PC-9 (cell line): Measurements from ENCODE around the gene ZMYM4. TPM values are rescaled to one million over a fixed set of nuclear protein-coding genes. Genes with fewer than 3 reads are reported as not detected.

Experiments used
- BruUV-seq: library from RNA; stranded (reverse); fragments of 400-500 nt; replicated peaks from 2 replicates; lab custom pipeline; 2021; lab: Mats Ljungman, UMichigan
- CTCF ChIA-PET: fragments of 300-600 bp; sonication (Branson Sonifier 250); formaldehyde crosslinking; loops from one replicate; lab custom pipeline; 2022; ENCODE audit warnings: antibody characterized with exemption; lab: Charles Lee
- POLR2A ChIA-PET: fragments of 300-600 bp; sonication (Branson Sonifier 250); formaldehyde crosslinking; loops from one replicate; lab custom pipeline; 2022; ENCODE audit warnings: antibody characterized with exemption; ENCODE audit not compliant: unreplicated experiment; lab: Charles Lee
- DNase-seq, 2 experiments: peaks; one replicate each; pipeline versions ENCODE4 v3.0.0 to v3.0.0-alpha.2; 2015 to 2022; ENCODE audit warnings: mixed read lengths in 1 of 2
- H2AFZ ChIP-seq: fragments of 200-600 bp; sonication (generic); 2 replicates; pipeline ENCODE4 v1.8.1; 2017; ENCODE audit warnings: antibody characterized with exemption
- H3F3A ChIP-seq: fragments of 200-600 bp; sonication (generic); 2 replicates; pipeline ENCODE4 v1.8.1; 2017; ENCODE audit warnings: antibody characterized with exemption, mild to moderate bottlenecking, low read depth; ENCODE audit not compliant: insufficient read depth
- H3K27ac ChIP-seq: fragments of 200-600 bp; sonication (generic); 2 replicates; pipeline ENCODE4 v1.6.1; 2016; ENCODE audit warnings: mixed run types
- H3K27me3 ChIP-seq: fragments of 200-600 bp; sonication (generic); 2 replicates; pipeline ENCODE4 v1.6.1; 2016; ENCODE audit warnings: low read depth, mixed run types; ENCODE audit not compliant: insufficient read depth
- H3K36me3 ChIP-seq: fragments of 200-600 bp; sonication (generic); 2 replicates; pipeline ENCODE4 v1.6.1; 2016; ENCODE audit warnings: low read depth, mixed run types
- H3K4me1 ChIP-seq: fragments of 200-600 bp; sonication (generic); replicated peaks from 2 replicates; pipeline ENCODE4 v1.6.1; 2016; ENCODE audit warnings: mixed run types; ENCODE audit not compliant: insufficient read depth
- H3K4me2 ChIP-seq: fragments of 200-600 bp; sonication (generic); 2 replicates; pipeline ENCODE4 v1.6.1; 2017; ENCODE audit warnings: mixed run types
- H3K4me3 ChIP-seq: fragments of 200-600 bp; sonication (generic); 2 replicates; pipeline ENCODE4 v1.6.1; 2016; ENCODE audit warnings: mixed run types
- H3K79me2 ChIP-seq: fragments of 200-600 bp; sonication (generic); 2 replicates; pipeline ENCODE4 v1.6.1; 2017; ENCODE audit warnings: low read depth, mixed run types
- H3K9me2 ChIP-seq: fragments of 200-600 bp; sonication (generic); 2 replicates; pipeline ENCODE4 v1.8.1; 2017; ENCODE audit warnings: mild to moderate bottlenecking; ENCODE audit not compliant: insufficient read depth
- H3K9me3 ChIP-seq: fragments of 200-600 bp; sonication (generic); 2 replicates; pipeline ENCODE4 v1.8.1; 2016; ENCODE audit warnings: low read depth; ENCODE audit not compliant: insufficient read depth
- H4K20me1 ChIP-seq: fragments of 200-600 bp; sonication (generic); 2 replicates; pipeline ENCODE4 v1.8.1; 2017; ENCODE audit not compliant: insufficient read depth
- EZH2 ChIP-seq: fragments of 200-600 bp; sonication (generic); IDR thresholded peaks from 2 replicates; pipeline ENCODE4 v1.8.0; 2017; ENCODE audit warnings: antibody characterized with exemption, low read depth
- intact Hi-C: fragments of 100-400 bp; cut with micrococcal nuclease; formaldehyde crosslinking; loops from one replicate; pipeline ENCODE4 v1.10.0; 2022; ENCODE audit not compliant: unreplicated experiment
- total RNA-seq: library from RNA; stranded (reverse); gene quantifications from 2 replicates; pipeline ENCODE4 v1.2.3, GENCODE V29; 2021
- TF ChIP-seq, protein P1 (sequence below): fragments of 200-600 bp; sonication (generic); conservative IDR thresholded peaks from 2 replicates; pipeline ENCODE4 v1.6.1; 2017; ENCODE audit warnings: mixed run types, antibody characterized with exemption, mild to moderate bottlenecking, moderate library complexity

The ZMYM4 gene
- total RNA-seq, 1 experiment from 2014 or later, result 84.4 TPM

DNA sequence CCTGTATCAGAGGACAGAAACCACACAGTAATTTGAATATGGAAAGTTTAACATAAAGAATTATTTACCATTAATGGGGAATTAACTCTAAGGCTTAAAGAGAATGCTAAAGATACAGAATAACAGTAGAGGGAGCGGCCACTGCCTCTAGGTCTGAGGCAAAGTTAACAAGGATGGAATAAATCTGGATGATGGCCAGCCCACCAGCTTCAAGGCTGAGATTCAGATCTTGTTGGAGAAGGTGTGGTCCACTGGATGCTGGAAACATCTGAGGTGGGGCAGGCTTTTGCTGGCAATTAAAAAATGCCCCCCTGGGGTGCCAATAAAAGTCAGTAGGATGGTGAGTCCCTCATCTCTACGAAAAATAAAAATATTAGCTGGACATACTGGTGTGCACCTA lies 29.4 kb downstream of the ZMYM4 start:
- CTCF ChIA-PET, result no interaction called here

DNA sequence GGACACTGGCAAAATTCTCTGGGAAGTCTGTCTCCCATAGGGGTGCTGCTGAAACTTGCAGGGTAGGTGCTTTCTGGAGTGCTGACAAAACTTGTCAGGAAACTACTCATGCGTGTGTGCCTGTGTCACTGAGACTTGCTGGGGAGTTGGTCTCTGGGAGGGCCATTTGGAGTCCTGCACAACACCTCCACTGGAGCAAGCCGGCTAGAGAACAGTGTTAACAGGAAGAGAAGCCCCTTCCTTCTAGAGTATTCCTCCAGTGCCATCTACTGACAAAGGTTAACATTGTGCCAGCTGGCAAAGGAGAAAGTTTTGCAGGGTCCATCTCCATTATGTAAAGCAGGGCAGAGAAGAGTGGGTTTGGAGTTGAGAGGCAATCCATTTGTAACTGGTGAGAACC lies 30.0 kb downstream of the ZMYM4 start:
- Histone ChIP-seq H3K79me2 (peaks cover 9% of the 10 kb centered on the region; the same call in 1 of the 2 replicates), H3K36me3 (peaks cover 5% of the 10 kb centered on the region; the same call in 1 of the 2 replicates), H3F3A (peaks cover 3% of the 10 kb centered on the region; the same call in 1 of the 2 replicates), H3K27ac (no peak overlapping the region), H3K4me3 (no peak overlapping the region), H3K4me1 (no peaks in the 10 kb centered on the region), H3K4me2 (no peak overlapping the region), H3K9me3 (no peaks in the 10 kb centered on the region), H2AFZ (no peak overlapping the region), H3K9me2 (no peaks in the 10 kb centered on the region), H3K27me3 (no peaks in the 10 kb centered on the region), H4K20me1 (peaks cover 10% of the 10 kb centered on the region)
- intact Hi-C loops, result loop anchor here (1.0 kb wide), 1 partner anchor 96 kb away; no protein-coding TSS in a partner anchor
- BruUV-seq, result no TSS peak
- ChIA-PET CTCF (interaction anchor here (0.7 kb wide), 1 partner anchor 96 kb away, joined by 5 read pairs; no protein-coding TSS in a partner anchor), POLR2A (interaction anchor here (0.5 kb wide), 1 partner anchor 41 kb away, joined by 3 read pairs; no protein-coding TSS in a partner anchor)
- TF ChIP-seq EZH2, result no peak
- TF ChIP-seq, protein P1, sequence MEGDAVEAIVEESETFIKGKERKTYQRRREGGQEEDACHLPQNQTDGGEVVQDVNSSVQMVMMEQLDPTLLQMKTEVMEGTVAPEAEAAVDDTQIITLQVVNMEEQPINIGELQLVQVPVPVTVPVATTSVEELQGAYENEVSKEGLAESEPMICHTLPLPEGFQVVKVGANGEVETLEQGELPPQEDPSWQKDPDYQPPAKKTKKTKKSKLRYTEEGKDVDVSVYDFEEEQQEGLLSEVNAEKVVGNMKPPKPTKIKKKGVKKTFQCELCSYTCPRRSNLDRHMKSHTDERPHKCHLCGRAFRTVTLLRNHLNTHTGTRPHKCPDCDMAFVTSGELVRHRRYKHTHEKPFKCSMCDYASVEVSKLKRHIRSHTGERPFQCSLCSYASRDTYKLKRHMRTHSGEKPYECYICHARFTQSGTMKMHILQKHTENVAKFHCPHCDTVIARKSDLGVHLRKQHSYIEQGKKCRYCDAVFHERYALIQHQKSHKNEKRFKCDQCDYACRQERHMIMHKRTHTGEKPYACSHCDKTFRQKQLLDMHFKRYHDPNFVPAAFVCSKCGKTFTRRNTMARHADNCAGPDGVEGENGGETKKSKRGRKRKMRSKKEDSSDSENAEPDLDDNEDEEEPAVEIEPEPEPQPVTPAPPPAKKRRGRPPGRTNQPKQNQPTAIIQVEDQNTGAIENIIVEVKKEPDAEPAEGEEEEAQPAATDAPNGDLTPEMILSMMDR, result peak; percentile 52; the same call in 1 of the 2 replicates
- no peak for DNase-seq

More for the DNA sequence above, 29.4 kb downstream of the ZMYM4 start:
- no peak for DNase-seq
- Histone ChIP-seq H3K4me3 (no peak overlapping the region), H3K9me2 (no peaks in the 10 kb centered on the region), H3K79me2 (peaks cover 6% of the 10 kb centered on the region; the same call in 1 of the 2 replicates), H3K27me3 (no peaks in the 10 kb centered on the region), H3F3A (peaks cover 3% of the 10 kb centered on the region; the same call in 1 of the 2 replicates), H3K4me2 (no peak overlapping the region), H3K4me1 (no peaks in the 10 kb centered on the region), H3K27ac (no peak overlapping the region), H3K9me3 (no peaks in the 10 kb centered on the region), H4K20me1 (peaks cover 6% of the 10 kb centered on the region), H2AFZ (no peak overlapping the region), H3K36me3 (peaks cover 8% of the 10 kb centered on the region; the same call in 1 of the 2 replicates)
- no TSS peak for BruUV-seq
- POLR2A ChIA-PET, result no interaction called here
- intact Hi-C loops, result loop anchor here (1.0 kb wide), 1 partner anchor 96 kb away; no protein-coding TSS in a partner anchor
- TF ChIP-seq, protein P1, result no peak
- no peak for TF ChIP-seq EZH2

DNA sequence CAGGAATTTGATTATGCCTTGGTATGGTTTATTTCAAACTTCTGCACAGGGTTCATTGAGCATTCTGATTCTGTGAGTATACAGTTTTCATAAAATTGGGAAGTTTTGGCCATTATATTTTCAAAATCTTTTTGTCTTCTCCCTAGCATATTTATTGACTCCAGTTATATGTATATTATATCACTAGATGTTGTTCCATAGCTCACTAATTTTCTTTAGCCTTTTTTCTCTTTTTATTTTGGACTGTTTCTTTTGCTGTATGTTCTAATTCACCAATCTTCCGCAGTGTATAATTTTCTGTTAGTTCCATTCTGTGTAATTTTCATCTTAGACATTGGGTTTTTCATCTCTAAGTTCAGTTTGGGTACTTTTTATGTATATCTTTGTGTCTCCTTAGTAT lies 31.9 kb downstream of the ZMYM4 start:
- intact Hi-C loops, result no loop called here

More for the DNA sequence above, 31.9 kb downstream of the ZMYM4 start:
- ChIA-PET CTCF (interaction anchor here (0.6 kb wide), 1 partner anchor 487 kb away, joined by 3 read pairs; no protein-coding TSS in a partner anchor), POLR2A (no interaction called here)
- Histone ChIP-seq H3K4me1 (no peaks in the 10 kb centered on the region), H3K9me2 (no peaks in the 10 kb centered on the region), H4K20me1 (peaks cover 16% of the 10 kb centered on the region; the same call in 1 of the 2 replicates), H3K27me3 (no peaks in the 10 kb centered on the region), H3K79me2 (peaks cover 13% of the 10 kb centered on the region), H3K27ac (no peak overlapping the region), H3K36me3 (peaks cover 4% of the 10 kb centered on the region; the same call in 1 of the 2 replicates), H3K4me2 (no peak overlapping the region), H3K4me3 (no peak overlapping the region), H3F3A (peaks cover 3% of the 10 kb centered on the region; the same call in 1 of the 2 replicates), H2AFZ (no peak overlapping the region), H3K9me3 (no peaks in the 10 kb centered on the region)
- TF ChIP-seq, protein P1, result no peak
- no peak for TF ChIP-seq EZH2
- no peak for DNase-seq
- no TSS peak for BruUV-seq
